Measurements from ENCODE around the gene SCAPER. TPM values are rescaled to one million over a fixed set of nuclear protein-coding genes. Genes with fewer than 3 reads are reported as not detected.
"Not testable (repeated sequence)": the region's sequence is repeated elsewhere in the genome, so short reads cannot be mapped to it uniquely, and the experiment has no call there.

The SCAPER gene
- total and polyA plus RNA-seq, 10 donors: 3.9 to 53.3 (median 34.0) TPM

DNA sequence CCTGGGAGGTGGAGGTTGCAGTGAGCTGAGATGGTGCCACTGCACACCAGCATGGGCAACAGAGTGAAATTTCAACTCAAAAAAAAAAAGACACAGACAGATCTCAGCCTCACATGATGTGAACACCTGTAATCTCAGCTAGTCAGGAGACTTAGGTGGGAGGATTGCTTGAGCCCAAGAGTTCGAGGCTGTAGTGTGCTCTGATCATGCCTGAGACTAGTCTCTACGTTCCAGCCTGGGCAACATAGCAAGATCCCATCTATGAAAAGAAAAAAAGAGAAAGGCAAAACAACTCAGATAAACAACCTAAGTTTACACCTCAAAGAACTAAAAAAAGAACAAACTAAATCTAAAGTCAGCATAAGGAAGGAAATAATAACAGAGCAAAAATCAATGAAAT, 11.0 kb downstream of the SCAPER start:
- 88 to 96% (median 95%) methylated on average over 2 of the region's 2 CpGs for WGBS, 5 donors
- H3K9me3 ChIP-seq: peaks cover 0 to 8% (median 3%) of the 10 kb centered on the region in 8 donors
- no peak overlapping the region for H3K27ac ChIP-seq
- no peaks in the 10 kb centered on the region for H3K4me1 ChIP-seq
- no peak for TF ChIP-seq POLR2AphosphoS5 (IDR thresholded peaks at IDR 0.05)
- TF ChIP-seq, protein P1, sequence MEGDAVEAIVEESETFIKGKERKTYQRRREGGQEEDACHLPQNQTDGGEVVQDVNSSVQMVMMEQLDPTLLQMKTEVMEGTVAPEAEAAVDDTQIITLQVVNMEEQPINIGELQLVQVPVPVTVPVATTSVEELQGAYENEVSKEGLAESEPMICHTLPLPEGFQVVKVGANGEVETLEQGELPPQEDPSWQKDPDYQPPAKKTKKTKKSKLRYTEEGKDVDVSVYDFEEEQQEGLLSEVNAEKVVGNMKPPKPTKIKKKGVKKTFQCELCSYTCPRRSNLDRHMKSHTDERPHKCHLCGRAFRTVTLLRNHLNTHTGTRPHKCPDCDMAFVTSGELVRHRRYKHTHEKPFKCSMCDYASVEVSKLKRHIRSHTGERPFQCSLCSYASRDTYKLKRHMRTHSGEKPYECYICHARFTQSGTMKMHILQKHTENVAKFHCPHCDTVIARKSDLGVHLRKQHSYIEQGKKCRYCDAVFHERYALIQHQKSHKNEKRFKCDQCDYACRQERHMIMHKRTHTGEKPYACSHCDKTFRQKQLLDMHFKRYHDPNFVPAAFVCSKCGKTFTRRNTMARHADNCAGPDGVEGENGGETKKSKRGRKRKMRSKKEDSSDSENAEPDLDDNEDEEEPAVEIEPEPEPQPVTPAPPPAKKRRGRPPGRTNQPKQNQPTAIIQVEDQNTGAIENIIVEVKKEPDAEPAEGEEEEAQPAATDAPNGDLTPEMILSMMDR (IDR thresholded peaks at IDR 0.05 in 8 of 11, conservative IDR thresholded peaks at IDR 0.05 in 3 of 11): no peak
- no peak for TF ChIP-seq POLR2A (IDR thresholded peaks at IDR 0.05)
- no peaks in the 10 kb centered on the region for H3K27me3 ChIP-seq (replicated peaks in 1 of 7)
- no peak overlapping the region for H3K4me3 ChIP-seq
- intact Hi-C loops (cut with DNase I; ENCODE audit: low total_unique reads): no loop called here
- H3K36me3 ChIP-seq: peaks cover 0 to 10% (median 0%) of the 10 kb centered on the region in 6 donors
- DNase-seq: no peak

DNA sequence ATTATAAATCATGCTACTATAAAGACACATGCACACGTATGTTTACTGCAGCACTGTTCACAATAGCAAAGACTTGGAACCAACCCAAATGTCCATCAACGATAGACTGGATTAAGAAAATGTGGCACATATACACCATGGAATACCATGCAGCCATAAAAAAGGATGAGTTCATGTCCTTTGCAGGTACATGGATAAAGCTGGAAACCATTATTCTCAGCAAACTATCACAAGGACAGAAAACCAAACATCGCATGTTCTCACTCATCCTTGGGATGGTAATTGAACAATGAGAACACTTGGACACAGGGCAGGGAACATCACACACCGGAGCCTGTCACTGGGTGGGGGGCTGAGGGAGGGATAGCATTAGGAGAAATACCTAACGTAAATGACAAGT, 12.3 kb downstream of the SCAPER start:
- H3K9me3 ChIP-seq; H3K4me1 ChIP-seq; intact Hi-C loops (cut with DNase I; ENCODE audit: low total_unique reads); H3K4me3 ChIP-seq; DNase-seq; H3K27me3 ChIP-seq (replicated peaks in 1 of 7); H3K27ac ChIP-seq: not testable (repeated sequence)
- WGBS, 5 donors: 94 to 99% (median 95%) methylated on average over 4 to 5 of the region's 5 CpGs
- H3K36me3 ChIP-seq: peaks cover 0 to 10% (median 0%) of the 10 kb centered on the region in 6 donors

DNA sequence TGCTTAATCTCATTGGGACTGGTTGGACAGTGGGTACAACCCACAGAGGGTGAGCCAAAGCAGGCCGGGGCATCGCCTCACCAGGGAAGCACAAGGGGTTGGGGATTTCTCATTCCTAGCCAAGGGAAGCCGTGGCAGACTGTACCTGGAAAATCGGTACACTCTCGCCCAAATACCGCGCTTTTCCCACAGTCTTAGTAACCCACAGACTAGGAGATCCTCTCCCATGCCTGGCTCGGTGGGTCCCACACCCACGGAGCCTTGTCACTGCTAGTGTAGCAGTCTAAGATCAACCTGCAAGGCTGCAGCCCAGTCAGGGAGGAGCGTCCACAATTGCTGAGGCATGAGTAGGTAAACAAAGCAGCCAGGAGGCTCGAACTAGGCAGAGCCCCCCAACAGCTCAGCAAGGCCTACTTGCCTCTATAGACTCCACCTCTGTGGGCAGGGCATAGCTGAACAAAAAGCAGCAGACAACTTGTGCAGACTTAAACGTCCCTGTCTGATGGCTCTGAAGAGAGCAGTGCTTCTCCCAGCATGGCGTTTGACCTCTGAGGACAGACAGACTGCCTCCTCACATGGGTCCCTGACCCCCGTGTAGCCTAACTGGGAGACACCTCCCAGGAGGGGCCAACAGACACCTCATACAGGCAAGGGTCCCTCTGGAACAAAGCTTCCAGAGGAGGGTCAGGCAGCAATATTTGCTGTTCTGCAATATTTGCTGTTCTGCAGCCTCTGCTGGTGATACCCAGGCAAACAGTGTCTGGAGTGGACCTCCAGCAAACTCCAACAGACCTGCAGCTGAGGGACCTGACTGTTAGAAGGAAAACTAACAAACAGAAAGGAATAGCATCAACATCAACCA, 17.6 kb downstream of the SCAPER start:
- DNase-seq; intact Hi-C loops (cut with DNase I; ENCODE audit: low total_unique reads); H3K4me1 ChIP-seq; H3K4me3 ChIP-seq; H3K27ac ChIP-seq; H3K27me3 ChIP-seq (replicated peaks in 1 of 7): not testable (repeated sequence)
- Histone ChIP-seq H3K36me3 (peaks cover 0 to 18% (median 5%) of the 10 kb centered on the region in 6 donors), H3K9me3 (peaks cover 0 to 11% (median under 1%) of the 10 kb centered on the region in 8 donors)
- WGBS, 5 donors: 94 to 96% (median 95%) methylated on average over 11 to 14 of the region's 14 CpGs

DNA sequence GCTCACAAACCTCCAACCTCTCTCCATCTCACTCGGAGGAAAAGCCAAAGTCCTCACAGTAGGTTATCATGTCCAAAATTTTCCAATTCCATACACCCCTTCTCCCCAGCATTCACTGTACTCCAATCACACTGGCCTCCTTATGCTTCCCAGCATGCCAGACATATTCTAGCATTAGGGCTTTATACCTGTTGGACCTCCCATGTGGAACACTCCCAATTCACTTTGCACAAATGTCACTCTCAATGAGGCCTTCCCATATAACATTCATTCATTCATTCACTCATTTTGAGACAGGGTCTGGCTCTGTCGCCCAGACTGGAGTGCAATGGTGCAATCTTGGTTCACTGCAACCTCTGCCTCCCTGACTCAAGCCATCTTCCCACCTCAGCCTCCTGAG, 19.9 kb downstream of the SCAPER start:
- Histone ChIP-seq H3K9me3 (peaks cover 0 to 9% (median 0%) of the 10 kb centered on the region in 8 donors), H3K4me3 (no peak overlapping the region), H3K4me1 (no peaks in the 10 kb centered on the region), H3K27me3 (replicated peaks in 1 of 7) (no peaks in the 10 kb centered on the region), H3K36me3 (peaks cover 0 to 40% (median 17%) of the 10 kb centered on the region in 6 donors), H3K27ac (no peak overlapping the region)
- no peak for DNase-seq
- intact Hi-C loops (cut with DNase I; ENCODE audit: low total_unique reads): no loop called here
- 93 to 99% (median 95%) methylated on average over 2 of the region's 2 CpGs for WGBS, 5 donors
- TF ChIP-seq, protein P1 (IDR thresholded peaks at IDR 0.05 in 8 of 11, conservative IDR thresholded peaks at IDR 0.05 in 3 of 11): no peak
- TF ChIP-seq POLR2A (IDR thresholded peaks at IDR 0.05) (no peak), POLR2AphosphoS5 (IDR thresholded peaks at IDR 0.05) (no peak)

DNA sequence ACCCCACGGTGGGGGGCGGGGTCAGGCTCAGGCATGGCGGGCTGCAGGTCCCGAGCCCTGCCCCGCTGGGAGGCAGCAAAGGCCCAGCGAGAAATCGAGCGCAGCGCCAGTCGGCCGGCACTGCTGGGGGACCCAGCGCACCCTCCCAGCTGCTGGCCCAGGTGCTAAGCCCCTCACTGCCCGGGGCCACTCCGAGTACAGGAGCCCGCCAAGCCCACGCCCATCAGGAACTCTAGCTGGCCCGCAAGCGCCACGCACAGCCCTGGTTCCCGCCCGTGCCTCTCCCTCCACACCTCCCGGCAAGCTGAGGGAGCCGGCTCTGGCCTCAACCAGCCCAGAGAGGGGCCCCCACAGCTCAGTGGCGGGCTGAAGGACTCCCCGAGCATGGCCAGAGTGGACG, 29.2 kb downstream of the SCAPER start:
- Histone ChIP-seq H3K27me3 (replicated peaks in 1 of 7) (no peaks in the 10 kb centered on the region), H3K27ac (no peak overlapping the region), H3K9me3 (no peaks in the 10 kb centered on the region), H3K4me3 (no peak overlapping the region), H3K4me1 (peaks cover 0 to 7% (median 0%) of the 10 kb centered on the region in 6 donors), H3K36me3 (peaks cover 0 to 39% (median 11%) of the 10 kb centered on the region in 6 donors)
- 94 to 98% (median 96%) methylated on average over 8 to 26 of the region's 26 CpGs for WGBS, 5 donors
- peak; percentile 48 for DNase-seq
- intact Hi-C loops (cut with DNase I; ENCODE audit: low total_unique reads): no loop called here
- TF ChIP-seq POLR2A (IDR thresholded peaks at IDR 0.05) (no peak), POLR2AphosphoS5 (IDR thresholded peaks at IDR 0.05) (no peak)
- TF ChIP-seq, protein P1 (IDR thresholded peaks at IDR 0.05 in 8 of 11, conservative IDR thresholded peaks at IDR 0.05 in 3 of 11): no peak

DNA sequence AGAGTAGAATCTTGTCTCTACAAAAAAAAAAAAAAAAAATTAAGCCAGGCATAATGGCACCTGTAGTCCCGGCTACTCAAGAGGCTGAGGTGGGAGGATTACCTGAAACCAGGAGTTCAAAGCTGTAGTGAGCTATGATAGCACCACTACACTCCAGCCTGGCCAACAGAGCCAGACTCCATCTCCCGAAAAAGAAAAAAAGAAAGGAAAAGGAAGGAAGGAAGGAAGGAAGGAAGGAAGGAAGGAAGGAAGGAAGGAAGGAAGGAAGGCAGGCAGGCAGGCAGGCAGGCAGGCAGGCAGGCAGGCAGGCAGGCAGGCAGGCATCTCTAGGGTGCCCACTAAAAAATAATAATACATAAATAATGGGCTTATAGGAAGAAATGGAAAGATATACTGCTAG, 32.1 kb downstream of the SCAPER start:
- DNase-seq; intact Hi-C loops (cut with DNase I; ENCODE audit: low total_unique reads); H3K4me3 ChIP-seq; H3K9me3 ChIP-seq; H3K4me1 ChIP-seq; H3K27me3 ChIP-seq (replicated peaks in 1 of 7); H3K27ac ChIP-seq: not testable (repeated sequence)
- peaks cover 0 to 24% (median 10%) of the 10 kb centered on the region in 6 donors for H3K36me3 ChIP-seq
- 73 to 90% (median 80%) methylated on average over 2 of the region's 2 CpGs for WGBS, 5 donors
